Left cardiac atrium (tissue), 4 donors: Measurements from ENCODE around the gene LRRN2. TPM values are rescaled to one million over a fixed set of nuclear protein-coding genes. Genes with fewer than 3 reads are reported as not detected.

ENCODE experiments used
- ATAC-seq, 2 donors: fragments of 200-7000 bp; cut with Tn5 transposase; one replicate each; pipeline ENCODE4 v1.9.1; 2020; ENCODE audit warnings: mild to moderate bottlenecking in 2 of 2, moderate library complexity in 2 of 2
- DNase-seq: peaks from one replicate; pipeline ENCODE4 v3.0.0-alpha.2; 2020
- intact Hi-C, 2 donors: fragments of 100-400 bp; cut with DNase I; formaldehyde crosslinking; loops; one replicate each; pipeline versions ENCODE4 v1.14.1 to v1.15.1; 2022 to 2023
- total RNA-seq, 2 donors: library from RNA; stranded (reverse); fragmentation: NEBNext Ultra II Directional; extraction: Animal tissue kit (Norgen Biotek cat#: 25700); gene quantifications; one replicate each; pipeline ENCODE4 v1.2.1, GENCODE V29; 2021
- donor health status: DM: no; HTN: yes; CAD: no.
- donor health status: DM: no; HTN: yes; CAD: no; lungs with severe emphysema.
- donor health status: DM: yes; HTN: yes; CAD: no.
- donor health status: Dilated cardiomyopathy.

Gene LRRN2
- total RNA-seq, 2 donors from 2014 or later = 3.3 to 6.4 TPM

DNA sequence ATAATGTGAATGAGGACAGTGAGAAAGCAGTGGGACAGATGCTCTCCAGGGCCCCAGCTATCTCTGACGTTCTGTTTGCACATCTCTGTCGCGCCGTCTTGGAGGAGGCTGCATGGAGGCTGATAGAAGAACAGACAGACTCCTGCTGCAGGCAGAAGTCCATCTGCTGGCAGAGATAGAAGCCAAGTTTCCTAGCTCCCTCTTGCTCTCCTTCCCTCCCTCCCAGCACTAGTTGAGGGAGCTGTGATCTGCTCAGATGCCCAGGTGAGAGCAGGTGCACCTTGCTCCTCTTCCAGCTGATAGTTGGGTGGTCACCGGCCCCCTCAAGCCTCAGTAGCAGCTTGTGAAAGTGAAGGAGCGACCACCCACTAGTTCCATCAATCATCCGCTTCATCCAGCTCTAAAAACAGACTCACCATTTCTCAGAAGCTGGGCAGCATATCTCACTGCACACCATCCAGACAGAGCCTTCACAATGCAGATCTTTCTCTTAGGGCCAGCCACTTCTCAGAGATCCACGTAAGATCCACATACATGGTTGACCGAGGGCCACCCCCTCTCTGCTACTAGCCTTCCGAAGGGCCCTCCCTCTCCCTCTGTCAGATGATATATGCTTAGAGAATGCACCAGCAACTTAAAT is 12.9 kb downstream of the LRRN2 start:
- intact Hi-C loops = no loop called here
- ATAC-seq (no peak), DNase-seq (no peak)

DNA sequence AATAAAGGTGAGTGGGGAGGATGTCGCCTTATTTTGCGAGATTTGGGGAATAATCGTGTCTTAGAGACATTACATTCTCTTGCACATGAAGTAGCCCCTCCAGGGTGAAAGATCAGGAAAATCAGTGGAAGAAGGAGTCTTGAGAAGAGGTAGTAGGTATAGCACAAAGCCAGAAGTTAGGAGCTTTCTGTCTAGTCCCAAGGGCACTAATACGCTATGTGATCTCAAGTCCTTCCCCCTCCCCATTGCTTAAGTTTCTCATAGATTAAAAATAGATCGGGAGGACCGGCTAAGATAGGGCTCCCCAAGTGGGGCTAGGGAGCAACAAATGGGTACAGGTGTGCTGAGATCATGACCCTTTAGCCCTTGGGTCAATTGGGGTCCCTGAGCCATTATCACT is 13.5 kb downstream of the LRRN2 start:
- ATAC-seq (no peak), DNase-seq (no peak)
- intact Hi-C loops = no loop called here

DNA sequence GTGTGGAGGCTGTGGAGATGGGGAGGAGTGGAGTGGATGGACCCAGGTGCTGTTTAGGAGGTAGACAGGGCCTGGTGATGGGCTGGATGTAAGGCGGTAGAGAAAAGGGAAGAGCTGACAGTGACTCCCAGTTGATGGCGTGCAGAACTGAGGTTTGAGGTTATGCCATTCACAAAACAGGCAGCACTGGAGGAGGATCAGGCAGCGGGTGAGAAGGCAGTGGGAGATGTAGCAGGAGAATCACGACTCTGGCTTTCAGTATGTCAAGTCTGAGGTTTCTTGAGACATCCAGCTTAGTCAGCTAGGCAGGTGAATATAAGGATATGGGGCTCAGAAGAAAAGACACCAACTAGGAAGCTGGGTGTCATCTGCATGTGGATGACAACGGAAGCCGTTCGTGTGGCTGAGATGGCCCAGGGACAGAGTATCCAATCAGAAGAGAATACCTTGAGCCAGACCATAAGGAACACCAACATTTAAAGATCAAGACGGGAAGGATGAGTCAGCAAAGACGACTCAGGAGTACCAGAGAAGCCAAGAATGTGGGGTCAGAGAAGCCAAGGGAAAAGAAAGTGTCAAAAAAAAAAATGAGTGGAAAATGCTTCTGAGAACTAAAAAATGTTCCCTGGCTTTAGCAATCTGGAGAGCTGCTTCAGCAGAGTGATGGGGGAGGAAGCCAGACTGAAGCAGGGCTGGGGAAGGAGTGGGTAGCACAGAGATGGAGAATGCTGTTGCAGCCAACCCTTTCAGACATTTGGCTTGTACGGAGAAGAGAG is 15.2 kb downstream of the LRRN2 start:
- no peak for DNase-seq
- intact Hi-C loops = no loop called here
- ATAC-seq = peak; percentile 12 to 75

DNA sequence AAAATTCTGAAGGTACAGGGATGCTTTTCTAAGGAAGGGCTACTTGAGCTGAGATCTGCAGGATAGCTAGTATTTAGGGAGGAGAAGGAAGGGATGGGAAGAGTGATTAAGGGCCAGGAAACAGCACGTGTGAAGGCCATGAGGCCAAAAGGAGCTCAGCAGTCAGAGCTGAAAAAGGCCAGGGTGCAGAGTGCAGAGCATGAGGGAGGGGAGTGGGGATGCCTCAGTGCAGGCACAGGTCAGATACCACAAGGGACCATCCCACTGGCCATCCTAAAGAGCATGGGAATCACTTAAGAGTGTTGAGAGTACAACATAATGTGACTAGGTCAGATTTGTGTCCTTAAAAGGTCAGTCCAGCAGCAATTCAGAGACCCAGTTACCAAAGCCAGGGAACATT is 16.0 kb downstream of the LRRN2 start:
- intact Hi-C loops = no loop called here
- no peak for ATAC-seq

DNA sequence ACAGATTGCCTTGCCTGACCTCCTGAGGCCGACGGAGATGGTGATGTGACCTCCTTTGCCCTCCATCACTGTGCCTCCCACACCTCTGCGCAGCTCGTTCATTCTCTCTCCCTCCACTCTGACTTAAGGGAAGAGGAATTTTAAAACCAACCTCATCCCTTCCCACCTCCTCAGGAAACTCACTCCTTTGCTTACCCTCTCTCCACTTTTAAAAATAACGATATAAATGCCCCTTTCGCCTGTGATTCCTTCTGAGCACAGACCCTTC is 21.2 kb downstream of the LRRN2 start:
- no peak for ATAC-seq
- DNase-seq = no peak

More for the DNA sequence above, 16.0 kb downstream of the LRRN2 start:
- no peak for DNase-seq

DNA sequence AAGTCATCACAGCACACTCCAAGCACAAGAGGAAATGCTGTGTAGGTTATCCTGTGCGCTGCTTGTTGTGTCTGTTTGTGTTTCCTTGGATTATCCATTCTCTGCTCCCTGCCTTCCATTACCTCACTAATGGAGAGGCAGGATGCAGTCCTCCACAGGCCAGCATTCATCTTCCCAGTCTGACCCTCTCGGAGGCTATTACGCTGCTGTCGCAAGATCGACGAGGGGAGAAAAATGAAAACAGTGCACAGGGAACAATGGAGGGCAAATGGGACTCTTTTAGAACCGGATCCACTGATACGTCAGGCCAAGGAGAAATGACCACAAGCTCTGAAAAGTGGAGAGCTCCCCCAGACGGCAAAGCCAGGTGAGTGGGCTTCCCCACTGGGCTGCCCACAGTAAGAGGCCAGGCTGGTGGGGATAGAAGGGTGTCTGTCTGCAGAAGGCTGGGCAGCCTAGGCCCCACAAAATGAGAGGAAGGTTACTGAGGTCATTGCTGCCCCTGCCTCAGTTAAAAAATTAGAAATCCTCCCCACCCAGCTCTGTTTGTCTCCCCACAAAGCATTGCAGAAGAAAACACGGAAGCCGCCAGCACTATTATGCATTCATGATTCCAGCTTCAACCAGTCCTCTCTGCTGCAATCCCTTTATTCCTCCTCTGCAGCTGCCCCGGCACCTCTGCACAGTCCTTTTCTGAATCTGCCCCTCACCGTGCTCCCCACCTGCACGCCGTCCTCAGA is 21.7 kb downstream of the LRRN2 start:
- intact Hi-C loops = no loop called here
- DNase-seq = no peak
- no peak for ATAC-seq

More for the DNA sequence above, 21.2 kb downstream of the LRRN2 start:
- intact Hi-C loops = no loop called here

DNA sequence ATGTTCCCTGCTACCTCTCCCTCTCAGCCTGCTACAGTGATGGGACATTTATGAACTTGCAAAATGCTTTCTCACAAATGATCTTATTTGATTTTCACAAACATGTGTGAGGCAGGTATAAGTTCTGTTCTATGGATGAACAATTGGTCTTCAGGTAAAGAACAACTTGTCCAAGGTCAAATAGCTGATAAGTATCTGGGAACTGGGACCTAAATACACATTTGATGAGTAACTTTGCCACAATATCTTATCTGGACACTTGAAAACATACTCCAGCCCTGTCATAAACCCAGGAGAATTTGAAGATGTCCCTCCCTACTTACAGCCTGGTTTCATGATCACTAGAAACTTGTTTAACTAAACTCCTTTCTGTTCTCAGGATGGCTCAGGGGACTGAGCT is 23.0 kb downstream of the LRRN2 start:
- no peak for DNase-seq
- no peak for ATAC-seq
- intact Hi-C loops = no loop called here

DNA sequence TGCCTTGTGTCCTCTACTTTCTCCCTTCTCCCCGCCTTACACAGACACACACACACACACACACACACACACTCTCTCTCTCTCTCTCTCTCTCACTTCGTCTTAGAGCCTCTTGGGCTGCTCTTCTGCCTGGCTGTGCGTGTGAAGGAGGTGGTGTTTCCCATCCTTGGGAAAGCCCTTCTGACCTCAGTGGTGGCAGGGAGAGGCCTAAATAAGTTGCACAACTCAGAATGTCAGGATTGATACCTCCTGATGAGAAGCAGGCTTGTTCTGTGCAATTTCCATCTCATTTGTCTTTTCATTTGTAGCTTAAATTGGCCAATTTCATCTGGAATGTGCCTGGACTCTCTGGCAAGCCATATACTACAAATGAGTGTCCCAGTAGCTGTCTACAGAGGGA is 25.0 kb downstream of the LRRN2 start:
- DNase-seq (no peak), ATAC-seq (no peak)
- intact Hi-C loops = no loop called here

DNA sequence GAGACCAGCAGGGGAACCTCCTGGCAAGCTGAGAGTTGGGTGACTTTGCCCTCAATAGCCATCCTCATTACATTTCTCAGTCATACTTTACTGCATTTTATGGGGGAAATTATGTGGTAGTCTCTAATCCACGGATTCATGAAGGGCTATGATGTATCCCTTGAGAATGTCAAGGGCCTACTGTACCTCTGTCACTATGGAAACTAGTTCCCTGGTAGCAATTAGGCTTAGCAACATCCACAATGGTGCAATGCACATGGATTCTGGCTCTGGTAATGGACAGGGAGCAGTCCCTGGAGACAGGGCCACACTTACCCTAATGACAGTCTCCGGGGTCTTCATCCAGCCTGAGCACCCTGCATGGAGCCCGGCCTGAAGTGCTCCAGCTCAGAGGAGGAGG is 26.5 kb downstream of the LRRN2 start:
- DNase-seq (no peak), ATAC-seq (no peak)
- intact Hi-C loops = no loop called here

DNA sequence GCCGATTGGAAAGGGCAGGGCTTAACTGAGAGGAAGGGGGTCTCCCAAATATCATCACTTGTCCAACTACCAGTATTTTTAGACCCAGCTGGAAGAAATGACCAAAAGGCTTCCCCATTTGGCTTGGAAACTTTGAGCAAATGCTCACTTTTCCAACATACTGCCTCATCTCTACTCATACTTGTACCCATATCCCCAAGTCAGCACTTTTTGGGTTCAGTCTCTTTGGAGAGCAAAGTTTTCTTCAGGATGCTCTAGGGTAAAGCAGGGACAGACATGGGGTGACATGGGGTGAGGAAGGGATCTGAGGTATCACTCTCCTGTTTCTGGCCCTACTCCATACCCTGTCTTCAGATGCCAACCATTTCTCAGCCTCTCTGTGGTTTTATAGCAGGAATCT is 27.2 kb downstream of the LRRN2 start:
- ATAC-seq = no peak
- intact Hi-C loops = no loop called here

DNA sequence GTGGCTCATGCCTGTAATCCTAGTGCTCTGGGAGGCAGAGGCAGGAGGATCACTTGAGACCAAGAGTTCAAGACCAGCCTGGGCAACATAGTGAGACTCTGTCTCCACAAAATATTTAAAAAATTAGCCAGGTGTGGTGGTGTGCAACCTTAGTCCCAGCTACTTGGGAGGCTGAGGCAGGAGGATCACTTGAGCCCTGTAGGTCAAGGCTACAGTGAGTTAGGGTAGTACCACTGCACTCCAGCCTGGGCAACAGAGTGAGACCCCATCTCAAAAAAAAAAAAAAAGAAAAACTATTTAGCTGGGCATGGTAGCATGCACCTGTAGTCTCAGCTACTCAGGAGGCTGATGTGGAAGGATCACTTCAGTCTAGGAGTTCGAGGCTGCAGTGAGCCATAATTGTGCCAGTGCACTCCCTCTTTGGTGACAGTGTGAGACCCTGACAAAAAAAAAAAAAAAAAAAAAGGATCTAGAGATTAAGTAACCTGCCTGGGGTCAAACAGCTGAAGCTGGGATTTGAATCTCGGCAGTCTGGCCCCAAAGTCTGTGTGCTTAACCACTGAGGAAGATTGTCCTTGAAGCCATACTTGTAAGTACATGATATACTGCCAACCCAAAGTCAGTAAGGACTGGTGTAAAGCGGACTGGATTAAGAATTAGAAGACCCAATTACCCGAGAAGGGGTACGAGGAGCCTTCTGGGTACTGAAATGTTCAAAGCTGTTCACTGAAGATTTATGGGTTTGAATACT is 31.8 kb downstream of the LRRN2 start:
- no peak for ATAC-seq
- intact Hi-C loops = no loop called here
- no peak for DNase-seq

More for the DNA sequence above, 27.2 kb downstream of the LRRN2 start:
- no peak for DNase-seq

DNA sequence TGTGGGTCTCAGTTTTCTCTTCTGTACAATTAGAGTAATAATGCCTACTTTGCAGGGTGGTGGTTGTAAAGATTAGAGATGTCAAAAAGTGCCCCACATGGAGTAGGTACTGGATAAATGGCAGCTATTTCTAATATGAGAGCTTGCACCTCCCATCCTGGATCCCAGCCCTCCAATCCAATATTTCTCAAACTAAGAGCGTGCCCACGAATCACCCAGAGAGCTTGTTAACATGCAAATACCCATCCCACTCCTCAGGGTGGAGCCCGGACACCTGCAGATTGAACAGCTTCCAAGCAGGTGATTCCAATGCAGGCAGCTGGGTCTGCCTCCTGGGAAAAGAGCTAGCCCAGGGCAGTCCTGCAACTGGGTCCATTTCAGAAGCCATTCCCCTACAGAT is 33.0 kb downstream of the LRRN2 start:
- intact Hi-C loops = no loop called here
- no peak for DNase-seq
- ATAC-seq = no peak

DNA sequence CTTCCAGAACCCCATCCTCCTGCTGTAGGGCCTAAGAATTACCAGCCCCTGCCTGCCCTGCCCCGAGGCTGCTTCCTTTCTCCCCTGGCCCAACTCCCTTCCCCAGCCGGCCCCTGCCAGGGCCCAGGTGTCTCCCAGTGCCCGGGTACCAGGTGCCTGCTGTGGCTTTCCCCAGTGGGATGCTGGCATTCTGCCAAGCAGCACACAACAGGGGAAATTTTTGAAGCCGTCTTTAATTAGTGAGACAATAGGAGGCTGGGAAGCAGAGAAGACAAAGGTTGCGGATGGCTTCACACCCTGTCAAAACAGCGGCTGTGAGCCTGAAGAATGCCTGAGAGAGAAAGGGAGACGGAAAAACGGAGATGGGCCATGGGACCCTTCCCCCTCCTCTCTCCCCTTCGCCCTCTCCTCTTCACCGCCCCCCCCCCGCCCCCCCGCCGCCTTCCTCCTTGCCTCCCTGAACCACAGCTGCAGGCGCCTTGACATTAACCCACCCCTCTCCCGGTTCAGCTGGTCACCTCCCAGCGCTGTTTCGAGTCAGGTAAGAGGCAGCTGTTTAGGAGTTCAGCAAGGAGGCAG is 33.6 kb downstream of the LRRN2 start:
- ATAC-seq = no peak
- intact Hi-C loops = no loop called here
- no peak for DNase-seq

DNA sequence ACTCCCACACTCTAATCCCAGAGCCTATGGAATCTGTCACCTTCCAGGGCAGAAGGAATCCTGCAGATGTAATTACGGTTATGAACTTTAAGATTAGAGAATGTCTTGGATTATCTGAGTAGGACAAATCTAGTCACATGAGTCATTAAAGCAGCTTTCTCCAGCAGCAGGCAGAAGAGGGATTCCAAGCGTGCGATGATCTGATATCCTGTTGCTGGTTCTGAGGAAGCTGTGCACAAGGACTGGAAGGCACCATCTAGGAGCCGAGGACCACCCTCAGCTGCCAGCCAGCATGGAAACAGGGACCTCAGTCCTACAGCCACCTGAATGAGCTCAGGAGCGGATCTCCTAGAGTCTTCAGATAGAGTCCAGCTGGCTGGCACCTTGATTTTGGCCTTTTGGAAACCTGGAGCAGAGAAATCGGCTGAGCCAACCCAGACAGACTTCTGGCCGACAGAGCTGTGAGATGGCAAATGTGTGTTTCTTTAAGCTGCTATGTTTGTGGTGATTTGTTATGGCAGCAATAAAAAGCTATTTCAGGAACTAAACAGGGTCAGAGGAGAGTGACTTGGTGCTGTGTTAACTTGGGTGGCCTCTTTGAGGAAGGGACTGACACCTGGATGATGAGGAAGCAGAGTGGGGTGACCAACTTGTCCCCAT is 34.5 kb downstream of the LRRN2 start:
- intact Hi-C loops = no loop called here
- DNase-seq (no peak), ATAC-seq (no peak)

DNA sequence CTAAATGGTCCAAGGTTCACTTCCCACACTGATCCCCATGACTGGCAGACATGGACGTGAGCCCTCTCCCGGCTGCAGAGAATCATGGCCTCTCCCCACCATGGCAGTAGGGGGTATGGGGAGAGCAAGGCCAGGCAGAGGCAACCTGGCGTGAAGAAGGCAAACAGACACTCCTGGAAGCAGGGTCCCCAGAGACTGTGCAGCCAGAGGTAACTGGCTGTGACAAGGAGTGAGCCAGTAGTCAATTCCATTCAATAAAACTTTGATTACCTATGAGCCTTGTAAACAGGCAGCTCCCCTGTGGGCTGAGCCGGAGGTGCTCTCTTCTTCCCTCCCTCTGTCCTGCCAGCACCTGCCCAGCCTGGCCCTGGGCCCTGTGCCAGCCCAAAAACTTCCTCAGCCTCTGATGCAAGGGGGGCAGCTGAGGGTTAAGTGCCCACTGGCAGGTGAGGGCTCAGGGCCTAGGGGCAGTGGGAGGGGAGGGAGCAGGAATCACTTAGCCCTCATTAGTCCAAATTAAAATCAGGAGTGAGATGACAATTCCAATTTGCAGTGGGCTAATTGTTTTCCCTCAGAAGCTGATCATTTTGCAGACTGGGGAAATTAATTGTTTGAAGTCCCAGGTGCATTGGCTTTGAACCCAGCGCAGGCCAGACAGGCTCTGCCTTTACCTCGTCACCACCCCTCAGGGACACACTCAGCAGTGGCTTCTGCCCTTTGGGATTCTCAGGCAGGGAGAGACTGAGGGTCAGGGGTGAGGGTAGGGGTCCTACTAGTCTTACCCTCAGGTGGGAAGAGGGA is 35.6 kb downstream of the LRRN2 start:
- DNase-seq (no peak), ATAC-seq (no peak)
- intact Hi-C loops = no loop called here

DNA sequence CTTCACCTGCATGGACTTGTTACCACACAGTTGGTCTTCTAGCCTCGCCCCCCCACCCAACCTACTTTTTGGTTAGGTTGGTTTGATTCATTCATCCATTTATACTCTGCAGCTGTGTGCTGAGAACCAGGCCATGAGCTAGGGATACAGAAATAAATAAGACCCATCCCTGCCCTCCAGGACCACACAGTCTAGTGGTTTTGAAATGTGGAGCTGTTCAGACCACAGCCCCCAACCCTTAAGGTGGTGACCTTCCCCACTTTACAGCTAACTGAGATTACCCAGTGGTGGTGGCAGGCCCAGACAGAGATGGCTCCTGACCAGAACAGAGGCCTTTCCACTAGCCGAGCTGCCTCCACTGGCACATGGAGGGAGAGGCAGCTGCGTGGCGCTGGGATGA is 37.0 kb downstream of the LRRN2 start:
- no peak for DNase-seq
- intact Hi-C loops = no loop called here
- ATAC-seq = no peak

DNA sequence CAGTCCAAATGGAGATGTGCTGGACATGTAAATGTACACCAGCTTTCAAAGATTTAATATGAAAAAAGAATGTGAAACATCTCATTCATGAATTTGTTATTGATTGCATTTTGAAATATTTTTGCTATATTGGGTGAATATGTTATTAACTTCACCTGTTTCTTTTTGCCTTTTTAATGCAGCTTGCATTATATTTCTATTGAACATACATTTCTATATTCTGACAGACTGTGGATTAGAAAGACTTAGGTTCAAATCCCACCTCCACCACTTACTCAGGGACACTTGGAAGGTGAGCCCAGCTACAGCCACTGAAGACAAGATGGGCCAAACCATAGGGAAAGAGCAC is 37.8 kb downstream of the LRRN2 start:
- no peak for DNase-seq
- intact Hi-C loops = no loop called here
- ATAC-seq = no peak

DNA sequence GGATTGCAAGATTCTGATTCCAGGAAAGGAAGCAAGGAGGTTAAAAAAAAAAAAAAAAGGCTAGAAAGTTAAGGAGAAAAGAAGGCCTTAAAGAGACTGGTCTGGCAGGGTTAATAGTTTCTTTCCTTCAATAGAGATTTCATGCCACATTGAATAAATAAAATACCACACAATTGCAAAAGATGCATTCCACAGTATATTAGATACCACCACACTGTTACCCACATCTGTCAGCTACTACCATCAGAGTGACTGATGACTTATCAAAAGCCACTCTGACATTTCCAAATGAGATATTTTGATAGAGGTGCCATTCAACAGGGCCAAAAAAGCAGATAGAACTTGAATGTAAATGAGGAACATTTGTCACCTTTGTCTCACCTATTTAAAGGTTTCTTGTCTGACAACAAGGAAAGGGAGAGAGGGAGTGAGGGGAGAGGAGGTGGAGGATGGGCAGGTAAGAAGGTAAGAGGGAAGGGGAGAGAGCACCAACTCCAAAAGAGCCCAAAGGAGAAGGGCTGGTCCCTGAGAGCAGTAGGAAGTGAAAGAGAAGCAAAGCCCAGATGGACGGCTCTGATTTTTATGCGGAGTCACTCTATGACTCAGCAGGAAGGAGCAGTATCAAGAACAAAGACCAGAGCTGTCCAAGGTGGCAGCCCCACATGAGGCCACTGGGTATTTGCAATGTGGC is 38.3 kb downstream of the LRRN2 start:
- intact Hi-C loops = no loop called here
- DNase-seq (no peak), ATAC-seq (peak; percentile 61 to 71)
